ENCODE measurements around the gene FBXO9. TPM values are rescaled to one million over a fixed set of nuclear protein-coding genes. Genes with fewer than 3 reads are reported as not detected.
A peak's percentile ranks its signal among the peaks of the same experiment; 100 is the strongest.

Gene FBXO9
- 10 to 100 TPM; 65.0 to 95.9 (median 82.3) TPM for total RNA-seq

DNA sequence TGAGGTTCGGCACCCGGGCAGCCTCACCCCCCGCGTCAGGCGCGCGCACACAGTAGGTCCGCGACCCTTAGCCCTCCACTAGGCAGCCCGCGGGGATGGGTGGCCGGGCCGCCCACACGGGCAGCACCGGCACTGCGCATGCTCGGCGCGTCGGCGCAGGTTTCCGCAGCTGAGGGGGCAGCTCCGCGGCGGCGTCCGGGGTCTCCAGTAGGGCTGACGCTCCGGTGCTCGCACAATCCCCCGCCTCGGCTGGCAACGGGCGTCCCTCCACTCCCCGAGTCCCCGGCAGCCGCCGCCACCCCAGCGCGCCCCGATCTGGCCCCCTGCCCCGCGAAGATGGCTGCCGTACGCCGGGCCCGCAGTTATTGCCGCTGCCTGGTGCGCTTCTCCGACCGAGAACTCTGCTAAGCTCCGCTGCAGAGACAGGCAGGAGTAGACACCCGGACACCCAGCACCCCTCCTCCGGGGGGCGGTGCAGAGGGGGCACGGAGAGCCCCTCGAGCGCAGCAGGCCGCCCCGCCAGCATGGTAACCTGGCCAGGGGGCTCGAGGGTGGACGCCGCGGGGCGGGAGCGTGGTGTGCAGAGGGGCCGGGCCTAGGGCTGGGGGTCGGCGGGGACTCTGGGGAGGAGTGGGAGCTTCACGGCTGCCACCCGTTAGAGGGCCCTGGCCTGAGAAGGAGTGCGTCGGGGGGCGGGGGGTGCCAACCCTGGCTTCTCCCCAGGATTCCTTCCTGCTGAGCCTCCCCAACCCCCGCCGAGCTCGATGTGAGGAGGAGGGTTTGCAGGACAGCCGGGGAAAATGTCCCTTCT, at the start of gene FBXO9:
Gene FBXO9 (plus strand): TSS at position 139 of the 811 bp plus-strand sequence. CDS start 386 bp downstream, at position 525.
- TF ChIP-seq POLR2AphosphoS5 (IDR thresholded peaks at IDR 0.05) = no peak
- TF ChIP-seq POLR2A (IDR thresholded peaks at IDR 0.05) = peak; percentile 47 to 73
- peak within 1 kb of the TSS; percentile 80 to 81 for H3K4me3 ChIP-seq
- H3K9me3 ChIP-seq = no peaks in the 10 kb centered on the region
- 0% methylated on average over 1 of the region's 78 CpGs; no CpG with 5 or more reads in 1 of the 2 donors for WGBS, 2 donors (ENCODE audit: low coverage in 1 of 2)
- no peaks in the 10 kb centered on the region for H3K27me3 ChIP-seq
- ATAC-seq = peak; percentile 64
- peak within 1 kb of the TSS; percentile 80 to 96 (median 90) for H3K27ac ChIP-seq
- H3K36me3 ChIP-seq = no peaks in the 10 kb centered on the region
- peaks cover 0 to 57% (median 16%) of the 10 kb centered on the region in 3 donors for H3K4me1 ChIP-seq

DNA sequence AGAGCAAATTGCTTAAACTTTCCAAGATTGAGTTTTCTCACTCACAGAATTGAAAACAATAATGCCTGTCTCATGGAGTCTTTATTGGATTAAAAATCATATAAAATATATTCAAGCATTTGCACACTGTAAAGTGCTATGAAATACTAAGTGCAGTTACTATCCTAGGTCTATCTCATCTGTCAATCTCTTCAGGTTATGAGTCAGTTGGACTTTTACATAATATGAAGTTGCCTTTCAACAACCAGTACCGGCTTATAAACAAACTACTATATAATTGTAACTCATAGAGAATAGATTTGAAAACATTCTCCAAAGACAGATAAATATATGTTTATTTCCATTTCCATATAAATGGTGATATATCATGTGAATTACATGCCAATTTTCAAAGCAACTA, 49.7 kb upstream of the FBXO9 start:
- peaks cover 5 to 90% of the 10 kb centered on the region in 2 donors for H3K36me3 ChIP-seq
- 91 to 100% methylated on average over 1 of the region's 1 CpG for WGBS, 2 donors (ENCODE audit: low coverage in 1 of 2)

DNA sequence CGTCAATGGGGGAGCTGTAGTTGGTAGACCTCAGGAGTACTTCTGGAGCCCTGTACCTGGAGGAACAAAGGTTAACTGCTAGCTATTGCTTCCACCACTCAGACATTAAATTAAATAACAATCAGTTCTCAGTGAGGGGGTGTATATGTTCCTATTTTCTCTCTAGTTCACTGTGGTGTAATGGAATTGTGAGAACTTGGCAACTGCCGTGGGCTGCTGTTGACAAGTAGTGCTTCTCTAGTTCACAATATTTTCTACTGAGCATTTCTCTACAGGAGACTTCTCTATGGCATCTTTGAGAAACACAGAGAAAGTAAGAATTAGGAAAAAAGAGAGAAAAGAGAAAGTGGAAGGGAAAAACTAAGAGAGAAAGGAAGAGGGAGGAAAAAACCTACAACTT, 46.8 kb upstream of the FBXO9 start:
- ATAC-seq = no peak
- Histone ChIP-seq H3K36me3 (peaks cover 0 to 71% of the 10 kb centered on the region in 2 donors), H3K27ac (no peak overlapping the region), H3K27me3 (no peaks in the 10 kb centered on the region), H3K4me1 (no peaks in the 10 kb centered on the region), H3K9me3 (no peaks in the 10 kb centered on the region), H3K4me3 (no peak overlapping the region)
- 78% methylated on average over 1 of the region's 2 CpGs; no CpG with 5 or more reads in 1 of the 2 donors for WGBS, 2 donors (ENCODE audit: low coverage in 1 of 2)
- TF ChIP-seq, protein P1, sequence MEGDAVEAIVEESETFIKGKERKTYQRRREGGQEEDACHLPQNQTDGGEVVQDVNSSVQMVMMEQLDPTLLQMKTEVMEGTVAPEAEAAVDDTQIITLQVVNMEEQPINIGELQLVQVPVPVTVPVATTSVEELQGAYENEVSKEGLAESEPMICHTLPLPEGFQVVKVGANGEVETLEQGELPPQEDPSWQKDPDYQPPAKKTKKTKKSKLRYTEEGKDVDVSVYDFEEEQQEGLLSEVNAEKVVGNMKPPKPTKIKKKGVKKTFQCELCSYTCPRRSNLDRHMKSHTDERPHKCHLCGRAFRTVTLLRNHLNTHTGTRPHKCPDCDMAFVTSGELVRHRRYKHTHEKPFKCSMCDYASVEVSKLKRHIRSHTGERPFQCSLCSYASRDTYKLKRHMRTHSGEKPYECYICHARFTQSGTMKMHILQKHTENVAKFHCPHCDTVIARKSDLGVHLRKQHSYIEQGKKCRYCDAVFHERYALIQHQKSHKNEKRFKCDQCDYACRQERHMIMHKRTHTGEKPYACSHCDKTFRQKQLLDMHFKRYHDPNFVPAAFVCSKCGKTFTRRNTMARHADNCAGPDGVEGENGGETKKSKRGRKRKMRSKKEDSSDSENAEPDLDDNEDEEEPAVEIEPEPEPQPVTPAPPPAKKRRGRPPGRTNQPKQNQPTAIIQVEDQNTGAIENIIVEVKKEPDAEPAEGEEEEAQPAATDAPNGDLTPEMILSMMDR (IDR thresholded peaks at IDR 0.05) = no peak
- TF ChIP-seq EP300 (IDR thresholded peaks at IDR 0.05) = no peak
- TF ChIP-seq POLR2AphosphoS5 (IDR thresholded peaks at IDR 0.05) = no peak
- TF ChIP-seq POLR2A (IDR thresholded peaks at IDR 0.05) = no peak

More for the DNA sequence above, 49.7 kb upstream of the FBXO9 start:
- H3K4me3 ChIP-seq = no peak overlapping the region
- ATAC-seq = no peak
- H3K9me3 ChIP-seq = no peaks in the 10 kb centered on the region
- H3K27ac ChIP-seq = no peak overlapping the region
- TF ChIP-seq EP300 (IDR thresholded peaks at IDR 0.05) (no peak), POLR2A (IDR thresholded peaks at IDR 0.05) (no peak), POLR2AphosphoS5 (IDR thresholded peaks at IDR 0.05) (no peak)
- TF ChIP-seq, protein P1 (IDR thresholded peaks at IDR 0.05) = no peak
- no peaks in the 10 kb centered on the region for H3K27me3 ChIP-seq
- H3K4me1 ChIP-seq = peaks cover 0 to 7% (median 0%) of the 10 kb centered on the region in 3 donors

DNA sequence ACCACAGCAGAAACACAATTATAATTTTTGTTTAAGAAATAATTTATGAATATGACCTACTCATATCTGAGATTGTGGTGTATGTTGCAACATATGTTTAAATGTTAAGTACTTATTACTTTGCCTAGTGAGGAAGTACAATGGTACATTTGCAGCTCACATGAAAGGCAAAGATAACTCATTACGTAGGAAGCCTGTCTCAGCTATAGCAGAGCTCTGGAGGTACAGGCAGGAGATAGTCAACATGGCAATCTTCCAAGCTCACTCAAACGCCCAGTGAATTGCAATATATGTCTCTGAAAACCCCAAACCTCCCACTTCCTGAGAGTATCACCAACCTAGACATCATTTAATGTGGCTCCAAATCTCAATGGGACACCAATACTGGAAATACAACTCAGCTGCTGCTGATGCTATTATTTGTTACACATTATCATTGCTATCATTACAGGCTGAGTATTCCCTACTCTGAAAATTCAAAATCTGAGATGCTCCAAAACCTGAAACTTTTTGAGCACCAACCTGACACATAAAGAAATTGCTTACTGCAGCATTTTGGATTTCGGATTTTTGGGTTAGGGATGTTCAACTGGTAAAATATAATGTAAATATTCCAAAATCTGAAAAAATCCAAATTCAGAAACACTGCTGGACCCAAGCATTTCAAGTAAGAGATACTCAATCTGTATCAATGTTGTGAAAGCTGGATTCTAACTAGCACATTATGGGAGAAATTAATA, 45.0 kb upstream of the FBXO9 start:
- H3K4me3 ChIP-seq = no peak overlapping the region
- no peak for ATAC-seq
- H3K27ac ChIP-seq = no peak overlapping the region
- H3K9me3 ChIP-seq = no peaks in the 10 kb centered on the region
- H3K36me3 ChIP-seq = peaks cover 0 to 69% of the 10 kb centered on the region in 2 donors
- TF ChIP-seq, protein P1 (IDR thresholded peaks at IDR 0.05) = no peak
- TF ChIP-seq EP300 (IDR thresholded peaks at IDR 0.05) (no peak), POLR2A (IDR thresholded peaks at IDR 0.05) (no peak), POLR2AphosphoS5 (IDR thresholded peaks at IDR 0.05) (no peak)
- H3K27me3 ChIP-seq = no peaks in the 10 kb centered on the region
- 57 to 63% methylated on average over 3 of the region's 3 CpGs for WGBS, 2 donors (ENCODE audit: low coverage in 1 of 2)
- H3K4me1 ChIP-seq = no peaks in the 10 kb centered on the region

DNA sequence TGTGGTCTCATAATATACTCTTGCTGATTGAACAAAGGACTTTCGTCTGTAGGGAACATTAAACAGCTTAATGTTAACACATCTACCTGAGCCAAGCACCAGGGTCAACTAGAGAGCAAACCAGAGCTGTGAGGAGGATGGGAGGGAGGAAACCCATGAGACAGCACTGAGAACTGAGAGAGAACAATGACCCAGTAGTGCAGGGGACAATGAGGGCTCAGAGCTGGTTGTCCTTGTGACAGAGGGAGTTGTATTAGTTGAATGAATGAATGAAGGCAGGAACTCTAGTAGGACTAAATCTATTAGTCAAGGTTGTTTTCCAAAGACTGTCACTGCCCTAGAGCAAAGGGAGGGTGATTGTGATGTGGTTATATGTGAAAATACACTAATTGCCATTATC, 41.9 kb upstream of the FBXO9 start:
- Histone ChIP-seq H3K4me1 (no peaks in the 10 kb centered on the region), H3K9me3 (no peaks in the 10 kb centered on the region), H3K4me3 (no peak overlapping the region), H3K27me3 (no peaks in the 10 kb centered on the region), H3K27ac (no peak overlapping the region), H3K36me3 (peaks cover 0 to 69% of the 10 kb centered on the region in 2 donors)
- TF ChIP-seq POLR2AphosphoS5 (IDR thresholded peaks at IDR 0.05) (no peak), POLR2A (IDR thresholded peaks at IDR 0.05) (no peak), EP300 (IDR thresholded peaks at IDR 0.05) (no peak)
- TF ChIP-seq, protein P1 (IDR thresholded peaks at IDR 0.05) = no peak
- no peak for ATAC-seq
- 67 to 100% methylated on average over 1 of the region's 1 CpG for WGBS, 2 donors (ENCODE audit: low coverage in 1 of 2)
